ENCODE measurements around the gene ANKFN1. TPM values are rescaled to one million over a fixed set of nuclear protein-coding genes. Genes with fewer than 3 reads are reported as not detected.

ANKFN1 gene
- total RNA-seq, 1 donor from 2014 or later, result not detected

DNA sequence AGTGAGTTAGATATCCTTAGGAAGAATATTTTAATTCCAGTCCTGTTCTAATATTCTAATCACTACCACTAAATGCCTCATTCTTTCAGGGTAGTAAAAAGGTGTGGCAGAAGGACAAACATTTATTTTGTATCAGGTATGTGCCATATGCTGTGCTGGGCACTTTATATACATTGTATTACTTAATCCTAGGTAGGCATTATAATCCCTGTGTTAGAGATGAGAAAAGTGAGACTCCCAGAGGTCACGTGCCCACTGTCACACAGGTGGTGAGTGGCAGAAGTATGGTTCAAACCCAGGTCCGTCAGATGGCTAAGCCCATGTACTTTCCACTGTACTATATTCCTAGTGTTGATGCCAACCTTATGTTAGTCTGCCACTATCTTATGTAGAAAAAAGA is 335.5 kb downstream of the ANKFN1 start:
- Histone ChIP-seq H3K79me2 (ENCODE audit: insufficient read depth, low read length) (no peaks in the 10 kb centered on the region), H4K20me1 (ENCODE audit: insufficient read depth, low read length) (no peaks in the 10 kb centered on the region), H2AFZ (ENCODE audit: low read depth, low read length) (no peak overlapping the region), H3K27me3 (ENCODE audit: insufficient read depth, low read length) (no peaks in the 10 kb centered on the region), H3K4me3 (ENCODE audit: insufficient read depth, low read depth, low read length) (no peak overlapping the region), H3K36me3 (ENCODE audit: insufficient read depth, low read length) (no peaks in the 10 kb centered on the region), H3K4me1 (ENCODE audit: insufficient read depth, low read length) (no peaks in the 10 kb centered on the region), H3K4me2 (ENCODE audit: low read length) (no peak overlapping the region), H3K27ac (ENCODE audit: low read depth, low read length) (no peak overlapping the region), H3K9ac (ENCODE audit: low read length) (no peak overlapping the region), H3K9me3 (ENCODE audit: insufficient read depth, low read depth, low read length) (no peaks in the 10 kb centered on the region)
- no peak for TF ChIP-seq EZH2 (IDR thresholded peaks at IDR 0.05; ENCODE audit: insufficient read depth, low read length)
- TF ChIP-seq, protein P1, sequence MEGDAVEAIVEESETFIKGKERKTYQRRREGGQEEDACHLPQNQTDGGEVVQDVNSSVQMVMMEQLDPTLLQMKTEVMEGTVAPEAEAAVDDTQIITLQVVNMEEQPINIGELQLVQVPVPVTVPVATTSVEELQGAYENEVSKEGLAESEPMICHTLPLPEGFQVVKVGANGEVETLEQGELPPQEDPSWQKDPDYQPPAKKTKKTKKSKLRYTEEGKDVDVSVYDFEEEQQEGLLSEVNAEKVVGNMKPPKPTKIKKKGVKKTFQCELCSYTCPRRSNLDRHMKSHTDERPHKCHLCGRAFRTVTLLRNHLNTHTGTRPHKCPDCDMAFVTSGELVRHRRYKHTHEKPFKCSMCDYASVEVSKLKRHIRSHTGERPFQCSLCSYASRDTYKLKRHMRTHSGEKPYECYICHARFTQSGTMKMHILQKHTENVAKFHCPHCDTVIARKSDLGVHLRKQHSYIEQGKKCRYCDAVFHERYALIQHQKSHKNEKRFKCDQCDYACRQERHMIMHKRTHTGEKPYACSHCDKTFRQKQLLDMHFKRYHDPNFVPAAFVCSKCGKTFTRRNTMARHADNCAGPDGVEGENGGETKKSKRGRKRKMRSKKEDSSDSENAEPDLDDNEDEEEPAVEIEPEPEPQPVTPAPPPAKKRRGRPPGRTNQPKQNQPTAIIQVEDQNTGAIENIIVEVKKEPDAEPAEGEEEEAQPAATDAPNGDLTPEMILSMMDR (IDR thresholded peaks at IDR 0.05; ENCODE audit: insufficient read depth, low read depth, low read length), result no peak
- H3K27ac Mint-ChIP-seq (ENCODE audit: unreplicated experiment), result no peak overlapping the region
- no peaks in the 10 kb centered on the region for H3K4me1 Mint-ChIP-seq (ENCODE audit: low read depth, unreplicated experiment)
- no peak for FAIRE-seq
- no peak for DNase-seq (ENCODE audit: low read depth)
- no peak overlapping the region for H3K4me3 Mint-ChIP-seq (ENCODE audit: unreplicated experiment)
- H3K9me3 Mint-ChIP-seq (ENCODE audit: unreplicated experiment), result no peaks in the 10 kb centered on the region
- no peaks in the 10 kb centered on the region for H3K27me3 Mint-ChIP-seq (ENCODE audit: low read depth, unreplicated experiment)
- no peaks in the 10 kb centered on the region for H3K36me3 Mint-ChIP-seq (ENCODE audit: low read depth, unreplicated experiment)

GRCh38 chr17:56489980-56490379 is 336.7 kb downstream of the ANKFN1 start:
- no peak overlapping the region for H2AFZ ChIP-seq (ENCODE audit: low read depth, low read length)
- no peak overlapping the region for H3K27ac ChIP-seq (ENCODE audit: low read depth, low read length)

DNA sequence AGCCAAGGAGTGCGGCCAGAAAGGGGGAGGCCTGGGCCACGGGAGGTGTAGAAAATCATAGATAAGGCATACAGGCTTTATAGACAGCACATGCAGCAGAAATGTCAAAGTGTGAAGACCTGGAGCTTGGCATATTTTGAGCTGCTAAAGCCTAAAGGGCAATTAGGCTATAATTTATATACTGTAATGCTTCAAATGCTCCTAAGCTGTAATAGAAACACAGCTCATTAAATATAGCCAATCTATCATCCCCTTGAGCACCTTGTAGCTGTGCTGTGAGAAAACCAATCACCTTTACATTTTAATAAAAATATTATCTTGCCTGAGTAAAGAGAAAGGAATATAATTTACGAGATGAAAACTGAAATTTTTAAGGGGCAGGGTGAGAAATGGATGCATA is 342.3 kb downstream of the ANKFN1 start:
- TF ChIP-seq, protein P1 (IDR thresholded peaks at IDR 0.05; ENCODE audit: insufficient read depth, low read depth, low read length), result no peak
- no peak for TF ChIP-seq EZH2 (IDR thresholded peaks at IDR 0.05; ENCODE audit: insufficient read depth, low read length)
- Histone ChIP-seq H3K79me2 (ENCODE audit: insufficient read depth, low read length) (no peaks in the 10 kb centered on the region), H3K27ac (ENCODE audit: low read depth, low read length) (no peak overlapping the region), H4K20me1 (ENCODE audit: insufficient read depth, low read length) (no peaks in the 10 kb centered on the region), H3K4me3 (ENCODE audit: insufficient read depth, low read depth, low read length) (no peak overlapping the region), H3K9me3 (ENCODE audit: insufficient read depth, low read depth, low read length) (no peaks in the 10 kb centered on the region), H3K4me2 (ENCODE audit: low read length) (no peak overlapping the region), H3K4me1 (ENCODE audit: insufficient read depth, low read length) (no peaks in the 10 kb centered on the region), H3K27me3 (ENCODE audit: insufficient read depth, low read length) (no peaks in the 10 kb centered on the region), H3K9ac (ENCODE audit: low read length) (no peak overlapping the region), H2AFZ (ENCODE audit: low read depth, low read length) (no peak overlapping the region), H3K36me3 (ENCODE audit: insufficient read depth, low read length) (no peaks in the 10 kb centered on the region)
- no peak for DNase-seq (ENCODE audit: low read depth)
- Mint-ChIP-seq H3K36me3 (ENCODE audit: low read depth, unreplicated experiment) (no peaks in the 10 kb centered on the region), H3K9me3 (ENCODE audit: unreplicated experiment) (no peaks in the 10 kb centered on the region), H3K27me3 (ENCODE audit: low read depth, unreplicated experiment) (no peaks in the 10 kb centered on the region), H3K27ac (ENCODE audit: unreplicated experiment) (no peak overlapping the region), H3K4me3 (ENCODE audit: unreplicated experiment) (no peak overlapping the region), H3K4me1 (ENCODE audit: low read depth, unreplicated experiment) (no peaks in the 10 kb centered on the region)
- no peak for FAIRE-seq

More at GRCh38 chr17:56489980-56490379, 336.7 kb downstream of the ANKFN1 start:
- no peak overlapping the region for H3K4me3 ChIP-seq (ENCODE audit: insufficient read depth, low read depth, low read length)
- H3K27me3 Mint-ChIP-seq (ENCODE audit: low read depth, unreplicated experiment), result no peaks in the 10 kb centered on the region
- no peak overlapping the region for H3K4me2 ChIP-seq (ENCODE audit: low read length)
- no peaks in the 10 kb centered on the region for H3K79me2 ChIP-seq (ENCODE audit: insufficient read depth, low read length)
- no peaks in the 10 kb centered on the region for H3K4me1 Mint-ChIP-seq (ENCODE audit: low read depth, unreplicated experiment)
- H3K9me3 ChIP-seq (ENCODE audit: insufficient read depth, low read depth, low read length), result no peaks in the 10 kb centered on the region
- DNase-seq (ENCODE audit: low read depth), result no peak
- H3K4me1 ChIP-seq (ENCODE audit: insufficient read depth, low read length), result no peaks in the 10 kb centered on the region
- H3K27ac Mint-ChIP-seq (ENCODE audit: unreplicated experiment), result no peak overlapping the region
- H3K36me3 Mint-ChIP-seq (ENCODE audit: low read depth, unreplicated experiment), result no peaks in the 10 kb centered on the region
- no peak for TF ChIP-seq EZH2 (IDR thresholded peaks at IDR 0.05; ENCODE audit: insufficient read depth, low read length)
- TF ChIP-seq, protein P1 (IDR thresholded peaks at IDR 0.05; ENCODE audit: insufficient read depth, low read depth, low read length), result no peak
- FAIRE-seq, result no peak
- no peak overlapping the region for H3K9ac ChIP-seq (ENCODE audit: low read length)
- no peak overlapping the region for H3K4me3 Mint-ChIP-seq (ENCODE audit: unreplicated experiment)
- no peaks in the 10 kb centered on the region for H3K27me3 ChIP-seq (ENCODE audit: insufficient read depth, low read length)
- H3K9me3 Mint-ChIP-seq (ENCODE audit: unreplicated experiment), result no peaks in the 10 kb centered on the region
- no peaks in the 10 kb centered on the region for H4K20me1 ChIP-seq (ENCODE audit: insufficient read depth, low read length)
- no peaks in the 10 kb centered on the region for H3K36me3 ChIP-seq (ENCODE audit: insufficient read depth, low read length)
